ENCODE results near the gene C10orf120.

Gene C10orf120

DNA sequence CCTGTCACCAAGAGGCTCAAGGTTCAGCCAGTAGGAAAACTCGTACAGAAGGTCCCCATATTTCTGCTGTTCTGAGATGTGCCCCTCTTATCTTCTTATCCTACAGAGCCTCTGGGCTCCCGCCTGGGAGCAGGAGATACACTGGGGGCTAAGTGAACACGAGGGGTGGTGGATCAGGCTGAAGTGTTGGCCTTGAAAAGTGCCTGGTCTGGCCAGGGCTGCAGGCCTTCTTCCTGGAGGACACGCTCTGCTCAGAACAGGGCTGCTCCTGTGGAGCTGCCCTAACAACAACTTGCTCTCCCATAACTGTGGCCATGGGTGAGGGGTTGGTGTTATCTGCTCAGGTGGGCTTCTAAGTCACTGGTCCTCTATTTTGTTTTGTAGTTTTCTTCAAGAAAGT is 33.7 kb downstream of the C10orf120 start:
- H3K4me3 ChIP-seq (ENCODE audit: low read depth, low read length) = no peak overlapping the region
- TF ChIP-seq, protein P1, sequence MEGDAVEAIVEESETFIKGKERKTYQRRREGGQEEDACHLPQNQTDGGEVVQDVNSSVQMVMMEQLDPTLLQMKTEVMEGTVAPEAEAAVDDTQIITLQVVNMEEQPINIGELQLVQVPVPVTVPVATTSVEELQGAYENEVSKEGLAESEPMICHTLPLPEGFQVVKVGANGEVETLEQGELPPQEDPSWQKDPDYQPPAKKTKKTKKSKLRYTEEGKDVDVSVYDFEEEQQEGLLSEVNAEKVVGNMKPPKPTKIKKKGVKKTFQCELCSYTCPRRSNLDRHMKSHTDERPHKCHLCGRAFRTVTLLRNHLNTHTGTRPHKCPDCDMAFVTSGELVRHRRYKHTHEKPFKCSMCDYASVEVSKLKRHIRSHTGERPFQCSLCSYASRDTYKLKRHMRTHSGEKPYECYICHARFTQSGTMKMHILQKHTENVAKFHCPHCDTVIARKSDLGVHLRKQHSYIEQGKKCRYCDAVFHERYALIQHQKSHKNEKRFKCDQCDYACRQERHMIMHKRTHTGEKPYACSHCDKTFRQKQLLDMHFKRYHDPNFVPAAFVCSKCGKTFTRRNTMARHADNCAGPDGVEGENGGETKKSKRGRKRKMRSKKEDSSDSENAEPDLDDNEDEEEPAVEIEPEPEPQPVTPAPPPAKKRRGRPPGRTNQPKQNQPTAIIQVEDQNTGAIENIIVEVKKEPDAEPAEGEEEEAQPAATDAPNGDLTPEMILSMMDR (IDR thresholded peaks at IDR 0.05; ENCODE audit: insufficient read depth, low read depth, low read length, missing control alignments) = no peak
- no peak for DNase-seq (ENCODE audit: low read depth)

DNA sequence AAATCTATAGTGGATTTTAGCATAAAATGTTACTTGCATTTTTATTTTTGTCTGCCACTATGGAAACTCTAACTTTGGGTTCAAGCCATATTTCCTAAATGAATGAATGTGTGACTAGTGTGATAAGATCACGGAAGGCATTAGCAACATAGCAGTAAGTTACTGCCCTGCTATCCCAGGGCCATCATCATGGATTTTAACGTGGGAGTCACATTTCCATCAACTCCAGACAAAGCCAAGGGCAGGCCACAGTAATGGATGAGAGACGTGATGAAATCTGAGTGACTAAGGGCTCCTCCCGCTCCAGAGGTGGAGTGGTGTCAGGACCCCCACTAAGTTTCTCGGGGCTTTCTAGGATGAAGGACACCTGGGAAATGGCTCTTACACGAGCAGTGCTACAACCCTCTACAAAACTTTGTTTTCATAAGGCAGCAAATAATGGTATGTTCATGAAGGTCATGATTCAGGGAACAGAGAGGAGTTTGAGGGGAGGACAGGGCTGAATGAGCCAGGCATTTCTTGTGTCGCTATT is 34.3 kb downstream of the C10orf120 start:
- no peak for DNase-seq (ENCODE audit: low read depth)
- H3K4me3 ChIP-seq (ENCODE audit: low read depth, low read length) = no peak overlapping the region
- TF ChIP-seq, protein P1 (IDR thresholded peaks at IDR 0.05; ENCODE audit: insufficient read depth, low read depth, low read length, missing control alignments) = no peak

DNA sequence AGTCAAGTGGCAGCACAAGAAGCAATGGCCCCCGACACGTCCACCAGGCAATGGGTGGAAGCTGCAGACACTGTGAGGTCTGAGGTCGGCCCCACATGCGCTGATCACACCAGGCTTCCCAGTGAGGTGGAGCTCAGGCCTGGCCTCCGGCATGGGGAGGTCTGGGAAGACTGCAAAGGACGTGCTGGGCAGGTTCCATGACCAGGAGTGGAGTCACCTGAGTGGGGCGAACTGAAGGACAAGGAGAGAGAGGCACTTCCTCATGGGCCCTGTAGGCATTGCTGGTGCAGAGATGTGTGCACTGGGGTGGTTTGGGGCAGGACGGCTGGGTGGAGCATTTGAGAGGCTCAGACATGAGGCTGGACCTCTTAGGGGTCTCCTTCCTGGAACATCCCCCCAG is 35.1 kb downstream of the C10orf120 start:
- TF ChIP-seq, protein P1 (IDR thresholded peaks at IDR 0.05; ENCODE audit: insufficient read depth, low read depth, low read length, missing control alignments) = no peak
- no peak for DNase-seq (ENCODE audit: low read depth)
- no peak overlapping the region for H3K4me3 ChIP-seq (ENCODE audit: low read depth, low read length)

DNA sequence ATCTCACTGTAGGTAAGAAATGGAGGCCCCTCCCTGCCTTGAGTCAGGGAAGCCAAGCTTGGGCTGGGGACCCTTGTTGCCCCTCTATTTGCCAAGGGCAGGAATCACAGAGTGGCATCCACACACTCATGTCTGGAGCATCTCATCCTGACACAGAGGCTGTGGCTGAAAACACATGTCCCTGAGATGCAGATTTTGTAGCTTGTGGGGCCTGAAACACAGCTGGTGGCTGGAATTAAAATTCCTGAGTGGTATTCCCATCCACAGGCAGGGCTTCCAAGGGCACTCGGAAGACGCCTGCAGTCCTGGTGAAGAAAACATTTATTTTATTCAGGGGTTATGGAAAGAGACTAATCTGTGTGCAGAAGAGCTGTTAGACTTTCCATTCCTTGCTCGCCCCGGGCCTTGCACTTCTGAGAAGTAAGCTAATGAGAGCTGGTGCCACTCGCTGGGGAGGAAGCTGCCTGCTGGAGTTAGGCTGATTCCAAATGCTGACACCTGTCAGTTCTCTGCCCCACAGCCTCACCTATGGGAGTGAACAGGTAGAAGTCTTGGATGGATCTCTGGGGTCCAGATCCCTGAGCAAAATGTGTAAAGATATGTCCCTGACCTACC is 36.0 kb downstream of the C10orf120 start:
- DNase-seq (ENCODE audit: low read depth) = no peak
- H3K4me3 ChIP-seq (ENCODE audit: low read depth, low read length) = no peak overlapping the region
- TF ChIP-seq, protein P1 (IDR thresholded peaks at IDR 0.05; ENCODE audit: insufficient read depth, low read depth, low read length, missing control alignments) = no peak

DNA sequence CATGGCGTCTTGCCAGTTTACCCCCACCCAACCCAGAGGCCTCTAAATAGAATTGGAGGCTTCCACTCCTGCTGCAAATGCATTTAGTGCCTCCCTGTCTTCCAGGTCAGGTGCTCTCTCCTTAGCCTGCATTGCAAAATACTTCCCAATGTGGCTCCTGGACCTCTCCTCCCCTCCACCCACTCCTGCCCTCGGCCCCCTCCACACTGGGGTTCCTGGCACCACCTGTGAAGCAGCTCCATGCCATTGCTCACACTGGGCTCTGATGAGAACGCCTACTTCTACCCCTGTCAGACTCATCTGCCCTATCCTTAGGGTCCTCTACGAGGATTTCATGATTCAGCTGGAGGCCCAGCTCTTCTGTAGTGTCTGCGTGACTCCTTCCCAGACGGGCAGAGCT is 37.4 kb downstream of the C10orf120 start:
- TF ChIP-seq, protein P1 (IDR thresholded peaks at IDR 0.05; ENCODE audit: insufficient read depth, low read depth, low read length, missing control alignments) = no peak
- no peak overlapping the region for H3K4me3 ChIP-seq (ENCODE audit: low read depth, low read length)
- DNase-seq (ENCODE audit: low read depth) = no peak

DNA sequence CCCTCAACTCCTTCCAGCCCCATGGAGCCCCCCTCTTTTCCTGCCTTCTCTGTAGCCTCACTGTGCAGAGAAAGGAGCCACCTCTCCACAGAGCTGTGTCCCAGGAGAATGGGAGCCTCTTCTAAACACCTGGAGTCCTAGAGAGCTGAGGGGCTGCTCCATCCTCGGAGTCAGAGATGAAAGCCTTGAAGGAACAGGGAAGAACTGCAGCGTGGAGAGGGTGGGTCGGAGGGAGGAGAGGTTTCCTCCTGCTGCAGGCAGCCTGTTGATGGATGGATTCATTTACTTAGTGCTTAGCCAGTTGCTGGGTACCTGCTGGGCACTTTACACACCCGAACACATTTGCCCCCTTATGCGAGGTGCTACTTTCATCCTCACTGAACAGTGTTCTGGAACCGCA is 39.0 kb downstream of the C10orf120 start:
- H3K4me3 ChIP-seq (ENCODE audit: low read depth, low read length) = no peak overlapping the region
- no peak for DNase-seq (ENCODE audit: low read depth)
- TF ChIP-seq, protein P1 (IDR thresholded peaks at IDR 0.05; ENCODE audit: insufficient read depth, low read depth, low read length, missing control alignments) = no peak

DNA sequence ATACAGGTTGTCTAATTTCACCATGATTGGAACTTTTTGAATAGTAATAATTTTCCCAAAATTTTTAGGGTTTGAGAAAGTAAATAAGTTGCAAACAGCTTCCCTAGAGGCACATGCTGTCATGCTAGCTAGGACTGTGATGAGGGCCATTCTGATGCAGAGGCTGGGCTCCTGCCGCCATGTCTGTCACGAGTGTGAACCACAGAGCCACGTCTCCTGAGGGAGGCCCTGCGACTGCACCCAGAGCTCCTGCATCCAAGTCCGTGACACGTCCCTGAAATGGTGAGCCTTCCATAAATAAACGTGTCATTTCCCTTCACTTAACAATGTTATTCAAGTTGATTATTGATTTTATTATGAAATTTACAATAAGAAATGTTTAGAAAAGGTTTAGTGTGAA is 40.0 kb downstream of the C10orf120 start:
- no peak for DNase-seq (ENCODE audit: low read depth)
- TF ChIP-seq, protein P1 (IDR thresholded peaks at IDR 0.05; ENCODE audit: insufficient read depth, low read depth, low read length, missing control alignments) = no peak
- H3K4me3 ChIP-seq (ENCODE audit: low read depth, low read length) = no peak overlapping the region
